HEK293 (cell line): ENCODE results near the gene WRAP73.

Experiments
- CTCF ChIA-PET: fragments of 350-600 bp; formaldehyde crosslinking; extraction: SDS; loops from one replicate; lab custom pipeline; 2021; ENCODE audit warnings: antibody characterized with exemption; lab: Yijun Ruan, JAX
- POLR2A ChIA-PET: fragments of 300-600 bp; formaldehyde crosslinking; extraction: SDS; loops from one replicate; lab custom pipeline; 2020; ENCODE audit warnings: antibody characterized with exemption, inconsistent platforms; lab: Yijun Ruan, JAX
- H3K27ac ChIP-seq: fragments of 200-500 bp; sonication (Bioruptor generic); 2 replicates; pipeline ENCODE4 v1.5.1; 2014; ENCODE audit warnings: low read depth, low read length, control low read depth, inconsistent platforms; ENCODE audit errors: extremely low read depth
- H3K36me3 ChIP-seq, 2 experiments: fragments of 200-500 bp in 1 of 2; sonication (Bioruptor generic) in 1 of 2; 1 replicate in 1 of 2; 2 replicates in 1 of 2; pipeline ENCODE4 v1.5.1; 2014 to 2017; ENCODE audit warnings: inconsistent platforms in 2 of 2, low read length in 2 of 2; ENCODE audit not compliant: control insufficient read depth in 2 of 2, insufficient read depth in 1 of 2
- H3K4me1 ChIP-seq: fragments of 200-500 bp; sonication (Bioruptor generic); 2 replicates; pipeline ENCODE4 v1.5.1; 2014; ENCODE audit warnings: mild to moderate bottlenecking, low read length, inconsistent platforms; ENCODE audit not compliant: control insufficient read depth, insufficient read depth
- H3K4me3 ChIP-seq: 2 replicates; pipeline ENCODE4 v1.5.1; 2011; ENCODE audit warnings: low read depth, mild to moderate bottlenecking, control low read depth, low read length, moderate library complexity
- H3K9me3 ChIP-seq: fragments of 200-500 bp; sonication (Bioruptor generic); 2 replicates; pipeline ENCODE4 v1.5.1; 2014; ENCODE audit warnings: low read depth, low read length, inconsistent platforms; ENCODE audit not compliant: control insufficient read depth, insufficient read depth
- KLF16 ChIP-seq: fragments of 450-650 bp; formaldehyde crosslinking; IDR thresholded peaks from 2 replicates; pipeline ENCODE4 v1.5.1; 2017; ENCODE audit warnings: missing biosample characterization, missing genetic modification characterization
- KLF8 ChIP-seq: fragments of 450-650 bp; formaldehyde crosslinking; IDR thresholded peaks from 2 replicates; pipeline ENCODE4 v1.5.1; 2016; ENCODE audit warnings: missing biosample characterization, missing genetic modification characterization
- KLF9 ChIP-seq: fragments of 450-650 bp; formaldehyde crosslinking; IDR thresholded peaks from 2 replicates; pipeline ENCODE4 v1.5.1; 2016; ENCODE audit warnings: missing biosample characterization, missing genetic modification characterization, low read depth
- OSR2 ChIP-seq: fragments of 450-650 bp; formaldehyde crosslinking; IDR thresholded peaks from 2 replicates; pipeline ENCODE4 v1.5.1; 2016; ENCODE audit warnings: missing biosample characterization, missing genetic modification characterization
- SP2 ChIP-seq: fragments of 450-650 bp; formaldehyde crosslinking; IDR thresholded peaks from 2 replicates; pipeline ENCODE4 v1.5.1; 2016; ENCODE audit warnings: missing biosample characterization, missing genetic modification characterization
- SP3 ChIP-seq: fragments of 450-650 bp; formaldehyde crosslinking; IDR thresholded peaks from 2 replicates; pipeline ENCODE4 v1.5.1; 2016; ENCODE audit warnings: missing biosample characterization, missing genetic modification characterization
- ZBTB20 ChIP-seq: fragments of 450-650 bp; formaldehyde crosslinking; IDR thresholded peaks from 2 replicates; pipeline ENCODE4 v1.5.1; 2016; ENCODE audit warnings: missing biosample characterization, missing genetic modification characterization
- ZBTB8A ChIP-seq: fragments of 450-650 bp; formaldehyde crosslinking; IDR thresholded peaks from 2 replicates; pipeline ENCODE4 v1.5.1; 2016; ENCODE audit warnings: missing biosample characterization, missing genetic modification characterization
- ZEB2 ChIP-seq: fragments of 450-650 bp; formaldehyde crosslinking; IDR thresholded peaks from 2 replicates; pipeline ENCODE4 v1.5.1; 2016; ENCODE audit warnings: missing biosample characterization, missing genetic modification characterization
- ZIC2 ChIP-seq: fragments of 450-650 bp; formaldehyde crosslinking; IDR thresholded peaks from 2 replicates; pipeline ENCODE4 v1.5.1; 2016; ENCODE audit warnings: missing biosample characterization, missing genetic modification characterization
- ZNF10 ChIP-seq: fragments of 450-650 bp; formaldehyde crosslinking; IDR thresholded peaks from 2 replicates; pipeline ENCODE4 v1.5.1; 2017; ENCODE audit warnings: missing biosample characterization, missing genetic modification characterization
- ZNF112 ChIP-seq: fragments of 450-650 bp; formaldehyde crosslinking; IDR thresholded peaks from 2 replicates; pipeline ENCODE4 v1.5.0; 2017; ENCODE audit warnings: missing biosample characterization, missing genetic modification characterization
- ZNF19 ChIP-seq: fragments of 450-650 bp; formaldehyde crosslinking; IDR thresholded peaks from 2 replicates; pipeline ENCODE4; 2016; ENCODE audit warnings: missing biosample characterization, missing genetic modification characterization, low read depth
- ZNF202 ChIP-seq: fragments of 450-650 bp; formaldehyde crosslinking; IDR thresholded peaks from 2 replicates; pipeline ENCODE4 v1.5.1; 2016; ENCODE audit warnings: missing biosample characterization, missing genetic modification characterization, borderline replicate concordance
- ZNF558 ChIP-seq: fragments of 450-650 bp; formaldehyde crosslinking; IDR thresholded peaks from 2 replicates; pipeline ENCODE4 v1.5.1; 2016; ENCODE audit warnings: missing biosample characterization, missing genetic modification characterization
- ZNF600 ChIP-seq: fragments of 450-650 bp; formaldehyde crosslinking; IDR thresholded peaks from 2 replicates; pipeline ENCODE4 v1.5.1; 2016; ENCODE audit warnings: missing biosample characterization, missing genetic modification characterization
- ZNF76 ChIP-seq: fragments of 450-650 bp; formaldehyde crosslinking; IDR thresholded peaks from 2 replicates; pipeline ENCODE4; 2016; ENCODE audit warnings: low read depth, missing biosample characterization, missing genetic modification characterization, borderline replicate concordance
- ZSCAN30 ChIP-seq: fragments of 450-650 bp; IDR thresholded peaks from 2 replicates; pipeline ENCODE4 v1.5.1; 2018; ENCODE audit warnings: missing biosample characterization, mild to moderate bottlenecking, missing genetic modification characterization, moderate library complexity
- ZXDB ChIP-seq: fragments of 450-650 bp; formaldehyde crosslinking; IDR thresholded peaks from 2 replicates; pipeline ENCODE4 v1.5.1; 2016; ENCODE audit warnings: missing biosample characterization, missing genetic modification characterization
- TF ChIP-seq, protein P1 (sequence below): fragments of 450-650 bp; formaldehyde crosslinking; IDR thresholded peaks from 2 replicates; pipeline ENCODE4 v1.5.1; 2016; ENCODE audit warnings: missing biosample characterization, missing genetic modification characterization
- TF ChIP-seq, protein P2 (sequence below): fragments of 450-650 bp; formaldehyde crosslinking; IDR thresholded peaks from 2 replicates; pipeline ENCODE4 v1.5.1; 2016; ENCODE audit warnings: missing biosample characterization, missing genetic modification characterization
- TF ChIP-seq, protein P3 (sequence below): fragments of 450-650 bp; formaldehyde crosslinking; IDR thresholded peaks from 2 replicates; pipeline ENCODE4 v1.5.1; 2016; ENCODE audit warnings: missing biosample characterization, missing genetic modification characterization
- TF ChIP-seq, protein P4 (sequence below): fragments of 450-650 bp; formaldehyde crosslinking; IDR thresholded peaks from 2 replicates; pipeline ENCODE4 v1.5.1; 2017; ENCODE audit warnings: missing biosample characterization, mild to moderate bottlenecking, missing genetic modification characterization, moderate library complexity
- TF ChIP-seq, protein P5 (sequence below): fragments of 450-650 bp; formaldehyde crosslinking; IDR thresholded peaks from 2 replicates; pipeline ENCODE4 v1.5.1; 2016; ENCODE audit warnings: missing biosample characterization, missing genetic modification characterization
- TF ChIP-seq, protein P6 (sequence below): IDR thresholded peaks from 2 replicates; pipeline ENCODE4 v1.6.1; 2011; ENCODE audit warnings: mild to moderate bottlenecking, low read depth, low read length, borderline replicate concordance

WRAP73 gene

DNA sequence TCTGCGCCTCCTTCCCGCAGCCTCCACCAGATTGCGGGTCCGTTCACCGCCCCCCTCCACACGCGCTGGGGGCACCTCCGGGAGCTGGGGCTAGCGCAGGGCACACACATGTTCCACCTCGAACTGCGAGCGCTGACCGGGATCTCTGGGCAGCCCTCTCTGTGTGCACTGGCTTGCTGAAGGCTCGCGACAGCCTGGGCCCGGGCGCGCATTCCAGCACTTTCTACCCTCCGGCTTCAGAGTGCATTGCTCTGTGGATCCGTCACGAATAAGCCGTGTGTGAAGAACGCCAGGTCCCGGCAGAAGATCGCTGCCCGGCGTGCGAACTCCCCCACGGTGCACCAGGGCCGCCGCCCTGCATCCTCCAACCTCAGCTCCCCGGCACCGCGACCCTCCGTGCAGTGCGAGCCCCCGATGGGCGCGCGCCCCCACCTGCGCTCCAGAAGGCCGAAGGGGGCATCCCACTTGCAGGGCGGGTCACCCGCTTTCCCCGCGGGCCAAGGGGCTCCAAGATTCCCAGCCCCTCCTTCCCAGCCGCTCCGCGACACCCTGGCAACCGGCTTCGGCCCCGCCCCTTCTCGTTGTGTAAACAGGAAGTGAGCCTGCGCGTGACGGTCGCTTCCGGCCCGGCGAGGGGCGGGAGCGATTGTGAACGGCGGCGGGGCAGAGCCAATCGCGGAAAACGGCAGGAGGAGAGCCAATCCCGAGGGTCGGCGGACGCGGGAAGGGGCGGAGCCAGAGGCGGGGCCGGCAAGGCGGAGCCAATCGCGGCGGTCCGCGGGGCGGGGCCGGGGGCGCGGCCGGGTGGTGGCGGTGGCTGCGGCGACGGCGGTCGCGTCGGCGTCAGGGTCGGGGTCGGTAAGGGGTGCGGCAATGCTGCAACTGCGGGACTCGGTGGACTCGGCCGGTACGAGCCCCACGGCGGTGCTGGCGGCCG is 25.4 kb downstream of the WRAP73 start, which contains the start of gene TPRG1L:
Gene TPRG1L, plus strand, starts transcription at position 816 of the 937 bp plus-strand sequence. Its CDS starts 58 bp downstream, at position 874.
- H3K4me3 ChIP-seq: peak within 1 kb of the TSS; percentile 95
- H3K9me3 ChIP-seq: no peaks in the 10 kb centered on the region
- H3K36me3 ChIP-seq: peaks cover 11 to 27% of the 10 kb centered on the region in 2 experiments
- ChIA-PET CTCF (interaction anchor here (0.6 to 2.0 kb wide), 3 partner anchors 9 to 122 kb away, joined by 3 to 11 read pairs (median 4); no protein-coding TSS in a partner anchor), POLR2A (no interaction called here)
- no peaks in the 10 kb centered on the region for H3K4me1 ChIP-seq
- H3K27ac ChIP-seq: no peak within 1 kb of the TSS; the same call in 1 of the 2 replicates
- TF ChIP-seq, protein P1, sequence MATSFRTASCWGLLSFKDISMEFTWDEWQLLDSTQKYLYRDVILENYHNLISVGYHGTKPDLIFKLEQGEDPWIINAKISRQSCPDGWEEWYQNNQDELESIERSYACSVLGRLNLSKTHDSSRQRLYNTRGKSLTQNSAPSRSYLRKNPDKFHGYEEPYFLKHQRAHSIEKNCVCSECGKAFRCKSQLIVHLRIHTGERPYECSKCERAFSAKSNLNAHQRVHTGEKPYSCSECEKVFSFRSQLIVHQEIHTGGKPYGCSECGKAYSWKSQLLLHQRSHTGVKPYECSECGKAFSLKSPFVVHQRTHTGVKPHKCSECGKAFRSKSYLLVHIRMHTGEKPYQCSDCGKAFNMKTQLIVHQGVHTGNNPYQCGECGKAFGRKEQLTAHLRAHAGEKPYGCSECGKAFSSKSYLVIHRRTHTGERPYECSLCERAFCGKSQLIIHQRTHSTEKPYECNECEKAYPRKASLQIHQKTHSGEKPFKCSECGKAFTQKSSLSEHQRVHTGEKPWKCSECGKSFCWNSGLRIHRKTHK (tag by site-specific recombination): no peak
- TF ChIP-seq ZNF10 (tag by site-specific recombination): no peak
- TF ChIP-seq, protein P2, sequence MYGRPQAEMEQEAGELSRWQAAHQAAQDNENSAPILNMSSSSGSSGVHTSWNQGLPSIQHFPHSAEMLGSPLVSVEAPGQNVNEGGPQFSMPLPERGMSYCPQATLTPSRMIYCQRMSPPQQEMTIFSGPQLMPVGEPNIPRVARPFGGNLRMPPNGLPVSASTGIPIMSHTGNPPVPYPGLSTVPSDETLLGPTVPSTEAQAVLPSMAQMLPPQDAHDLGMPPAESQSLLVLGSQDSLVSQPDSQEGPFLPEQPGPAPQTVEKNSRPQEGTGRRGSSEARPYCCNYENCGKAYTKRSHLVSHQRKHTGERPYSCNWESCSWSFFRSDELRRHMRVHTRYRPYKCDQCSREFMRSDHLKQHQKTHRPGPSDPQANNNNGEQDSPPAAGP (tag by site-specific recombination): peak; percentile 68; the same call in 1 of the 2 replicates
- TF ChIP-seq, protein P3, sequence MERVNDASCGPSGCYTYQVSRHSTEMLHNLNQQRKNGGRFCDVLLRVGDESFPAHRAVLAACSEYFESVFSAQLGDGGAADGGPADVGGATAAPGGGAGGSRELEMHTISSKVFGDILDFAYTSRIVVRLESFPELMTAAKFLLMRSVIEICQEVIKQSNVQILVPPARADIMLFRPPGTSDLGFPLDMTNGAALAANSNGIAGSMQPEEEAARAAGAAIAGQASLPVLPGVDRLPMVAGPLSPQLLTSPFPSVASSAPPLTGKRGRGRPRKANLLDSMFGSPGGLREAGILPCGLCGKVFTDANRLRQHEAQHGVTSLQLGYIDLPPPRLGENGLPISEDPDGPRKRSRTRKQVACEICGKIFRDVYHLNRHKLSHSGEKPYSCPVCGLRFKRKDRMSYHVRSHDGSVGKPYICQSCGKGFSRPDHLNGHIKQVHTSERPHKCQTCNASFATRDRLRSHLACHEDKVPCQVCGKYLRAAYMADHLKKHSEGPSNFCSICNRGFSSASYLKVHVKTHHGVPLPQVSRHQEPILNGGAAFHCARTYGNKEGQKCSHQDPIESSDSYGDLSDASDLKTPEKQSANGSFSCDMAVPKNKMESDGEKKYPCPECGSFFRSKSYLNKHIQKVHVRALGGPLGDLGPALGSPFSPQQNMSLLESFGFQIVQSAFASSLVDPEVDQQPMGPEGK (tag by site-specific recombination): peak; percentile 88
- peak; percentile 93 for TF ChIP-seq SP3 (tag by site-specific recombination)
- 0 out of 2 replicates have a peak, but pooled peaks have one; percentile 48 for TF ChIP-seq ZXDB (tag by site-specific recombination)
- TF ChIP-seq ZNF19 (tag by site-specific recombination): no peak
- no peak for TF ChIP-seq OSR2 (tag by site-specific recombination)
- TF ChIP-seq ZBTB8A (tag by site-specific recombination): peak; percentile 40; the same call in 1 of the 2 replicates
- no peak for TF ChIP-seq ZNF558 (tag by site-specific recombination)
- TF ChIP-seq, protein P4, sequence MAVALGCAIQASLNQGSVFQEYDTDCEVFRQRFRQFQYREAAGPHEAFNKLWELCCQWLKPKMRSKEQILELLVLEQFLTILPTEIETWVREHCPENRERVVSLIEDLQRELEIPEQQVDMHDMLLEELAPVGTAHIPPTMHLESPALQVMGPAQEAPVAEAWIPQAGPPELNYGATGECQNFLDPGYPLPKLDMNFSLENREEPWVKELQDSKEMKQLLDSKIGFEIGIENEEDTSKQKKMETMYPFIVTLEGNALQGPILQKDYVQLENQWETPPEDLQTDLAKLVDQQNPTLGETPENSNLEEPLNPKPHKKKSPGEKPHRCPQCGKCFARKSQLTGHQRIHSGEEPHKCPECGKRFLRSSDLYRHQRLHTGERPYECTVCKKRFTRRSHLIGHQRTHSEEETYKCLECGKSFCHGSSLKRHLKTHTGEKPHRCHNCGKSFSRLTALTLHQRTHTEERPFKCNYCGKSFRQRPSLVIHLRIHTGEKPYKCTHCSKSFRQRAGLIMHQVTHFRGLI (tag by site-specific recombination): no peak
- TF ChIP-seq ZSCAN30: no peak
- peak; percentile 83 for TF ChIP-seq ZNF76 (tag by site-specific recombination)
- peak; percentile 74 for TF ChIP-seq ZEB2 (tag by site-specific recombination)
- TF ChIP-seq, protein P5, sequence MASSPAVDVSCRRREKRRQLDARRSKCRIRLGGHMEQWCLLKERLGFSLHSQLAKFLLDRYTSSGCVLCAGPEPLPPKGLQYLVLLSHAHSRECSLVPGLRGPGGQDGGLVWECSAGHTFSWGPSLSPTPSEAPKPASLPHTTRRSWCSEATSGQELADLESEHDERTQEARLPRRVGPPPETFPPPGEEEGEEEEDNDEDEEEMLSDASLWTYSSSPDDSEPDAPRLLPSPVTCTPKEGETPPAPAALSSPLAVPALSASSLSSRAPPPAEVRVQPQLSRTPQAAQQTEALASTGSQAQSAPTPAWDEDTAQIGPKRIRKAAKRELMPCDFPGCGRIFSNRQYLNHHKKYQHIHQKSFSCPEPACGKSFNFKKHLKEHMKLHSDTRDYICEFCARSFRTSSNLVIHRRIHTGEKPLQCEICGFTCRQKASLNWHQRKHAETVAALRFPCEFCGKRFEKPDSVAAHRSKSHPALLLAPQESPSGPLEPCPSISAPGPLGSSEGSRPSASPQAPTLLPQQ (tag by site-specific recombination): 0 out of 2 replicates have a peak, but pooled peaks have one; percentile 31
- TF ChIP-seq ZNF600 (tag by site-specific recombination): peak; percentile 65; the same call in 1 of the 2 replicates
- TF ChIP-seq KLF16: peak; percentile 67; the same call in 1 of the 2 replicates
- TF ChIP-seq ZBTB20: 0 out of 2 replicates have a peak, but pooled peaks have one; percentile 49
- no peak for TF ChIP-seq ZNF112
- peak; percentile 94 for TF ChIP-seq KLF9 (tag by site-specific recombination)
- TF ChIP-seq ZIC2: peak; percentile 37; the same call in 1 of the 2 replicates
- TF ChIP-seq SP2 (tag by site-specific recombination): peak; percentile 98
- TF ChIP-seq, protein P6, sequence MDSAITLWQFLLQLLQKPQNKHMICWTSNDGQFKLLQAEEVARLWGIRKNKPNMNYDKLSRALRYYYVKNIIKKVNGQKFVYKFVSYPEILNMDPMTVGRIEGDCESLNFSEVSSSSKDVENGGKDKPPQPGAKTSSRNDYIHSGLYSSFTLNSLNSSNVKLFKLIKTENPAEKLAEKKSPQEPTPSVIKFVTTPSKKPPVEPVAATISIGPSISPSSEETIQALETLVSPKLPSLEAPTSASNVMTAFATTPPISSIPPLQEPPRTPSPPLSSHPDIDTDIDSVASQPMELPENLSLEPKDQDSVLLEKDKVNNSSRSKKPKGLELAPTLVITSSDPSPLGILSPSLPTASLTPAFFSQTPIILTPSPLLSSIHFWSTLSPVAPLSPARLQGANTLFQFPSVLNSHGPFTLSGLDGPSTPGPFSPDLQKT: peak; percentile 56; the same call in 1 of the 2 replicates
- TF ChIP-seq ZNF202: no peak
- peak; percentile 80 for TF ChIP-seq KLF8
